NOMO-1 treated with DMSO at 0.1 percent for 48 hours (cell line): ENCODE data around the gene PCSK1.
"Not testable (repeated sequence)": the region's sequence is repeated elsewhere in the genome, so short reads cannot be mapped to it uniquely, and the experiment has no call there.

Experiments
- DNase-seq: peaks from one replicate; lab custom pipeline; 2025; ENCODE audit not compliant: unreplicated experiment; lab: John Stamatoyannopoulos, UW

Gene PCSK1

GRCh38 chr5:96427824-96428223, 5.2 kb downstream of the PCSK1 start:
- DNase-seq: no peak

- DNase-seq: no peak
Observed at GRCh38 chr5:96426831-96427230, 6.2 kb downstream of the PCSK1 start.

- no peak for DNase-seq
Observed at GRCh38 chr5:96425443-96425842, 7.6 kb downstream of the PCSK1 start.

- no peak for DNase-seq
Observed at GRCh38 chr5:96415897-96416296, 17.2 kb downstream of the PCSK1 start.

- DNase-seq: no peak
Observed at GRCh38 chr5:96412868-96413449, 20.1 kb downstream of the PCSK1 start.

- no peak for DNase-seq
Observed at GRCh38 chr5:96410013-96410412, 23.0 kb downstream of the PCSK1 start.

GRCh38 chr5:96408841-96409538, 24.1 kb downstream of the PCSK1 start:
- no peak for DNase-seq

- DNase-seq: no peak
Observed at GRCh38 chr5:96408210-96408777, 24.8 kb downstream of the PCSK1 start.

GRCh38 chr5:96407436-96407835, 25.6 kb downstream of the PCSK1 start:
- no peak for DNase-seq

- DNase-seq: no peak
Observed at GRCh38 chr5:96404191-96404867, 28.7 kb downstream of the PCSK1 start.

- no peak for DNase-seq
Observed at GRCh38 chr5:96402500-96402899, 30.5 kb downstream of the PCSK1 start.

GRCh38 chr5:96396878-96397277, 36.2 kb downstream of the PCSK1 start:
- no peak for DNase-seq

- not testable (repeated sequence) for DNase-seq
Observed at GRCh38 chr5:96395295-96395694, 37.8 kb downstream of the PCSK1 start.

GRCh38 chr5:96391921-96392320, 41.1 kb downstream of the PCSK1 start:
- no peak for DNase-seq

GRCh38 chr5:96388176-96388575, 44.9 kb downstream of the PCSK1 start:
- DNase-seq: no peak

- DNase-seq: peak; percentile 18
Observed at GRCh38 chr5:96387616-96388015, 45.4 kb downstream of the PCSK1 start.

- DNase-seq: no peak
Observed at GRCh38 chr5:96385538-96385937, 47.5 kb downstream of the PCSK1 start.

- no peak for DNase-seq
Observed at GRCh38 chr5:96384353-96384752, 48.7 kb downstream of the PCSK1 start.

- DNase-seq: no peak
Observed at GRCh38 chr5:96381526-96381925, 51.5 kb downstream of the PCSK1 start.

GRCh38 chr5:96379896-96380295, 53.2 kb downstream of the PCSK1 start:
- no peak for DNase-seq

- no peak for DNase-seq
Observed at GRCh38 chr5:96377597-96377996, 55.5 kb downstream of the PCSK1 start.

GRCh38 chr5:96377167-96377566, 55.9 kb downstream of the PCSK1 start:
- DNase-seq: no peak
